Activated CD8-positive, alpha-beta T cell treated with anti-CD3 and anti-CD28 coated beads for 36 hours (primary cell): ENCODE measurements around the gene TRAPPC3. TPM values are rescaled to one million over a fixed set of nuclear protein-coding genes. Genes with fewer than 3 reads are reported as not detected.
A peak's percentile ranks its signal among the peaks of the same experiment; 100 is the strongest.

ENCODE experiments used
- ATAC-seq: fragments of 200-7000 bp; cut with Tn5 transposase; one replicate; pipeline ENCODE4 v1.10.0; 2021; ENCODE audit warnings: mild to moderate bottlenecking, moderate library complexity
- CTCF ChIA-PET: fragments of 350-600 bp; sonication (Branson Sonifier 250); formaldehyde crosslinking; loops from one replicate; lab custom pipeline; 2021; ENCODE audit warnings: antibody characterized with exemption; lab: Charles Lee
- POLR2A ChIA-PET: fragments of 350-600 bp; sonication (Branson Sonifier 250); formaldehyde crosslinking; loops from one replicate; lab custom pipeline; 2021; ENCODE audit warnings: antibody characterized with exemption; lab: Charles Lee
- DNase-seq: peaks from one replicate; pipeline ENCODE4 v3.0.0-alpha.2; 2020
- H3K27ac Mint-ChIP-seq: one replicate; pipeline ENCODE4 v1.8.0; 2021; ENCODE audit warnings: mild to moderate bottlenecking, mixed read lengths
- H3K27me3 Mint-ChIP-seq: one replicate; pipeline ENCODE4 v1.8.0; 2021; ENCODE audit warnings: mixed read lengths
- H3K36me3 Mint-ChIP-seq: one replicate; pipeline ENCODE4 v1.8.0; 2021; ENCODE audit warnings: low read depth, mixed read lengths
- H3K4me1 Mint-ChIP-seq: one replicate; pipeline ENCODE4 v1.8.0; 2021; ENCODE audit warnings: low read depth, mixed read lengths
- H3K4me3 Mint-ChIP-seq: one replicate; pipeline ENCODE4 v1.8.0; 2021; ENCODE audit warnings: mild to moderate bottlenecking, moderate library complexity, mixed read lengths
- H3K9me3 Mint-ChIP-seq: one replicate; pipeline ENCODE4 v1.8.0; 2021; ENCODE audit warnings: mixed read lengths
- CTCF ChIP-seq: fragments of 200-600 bp; IDR thresholded peaks from one replicate; pipeline ENCODE4 v1.8.0; 2022; ENCODE audit warnings: antibody characterized with exemption, mild to moderate bottlenecking
- intact Hi-C: fragments of 100-400 bp; cut with micrococcal nuclease; formaldehyde crosslinking; loops from one replicate; pipeline ENCODE4 v1.10.0; 2022
- total RNA-seq, 2 experiments: library from RNA; stranded (reverse); gene quantifications; one replicate each; pipeline ENCODE4 v1.2.3, GENCODE V29; 2021

Gene TRAPPC3
- total RNA-seq, 2 experiments from 2014 or later, result 47.9 to 48.4 TPM

GRCh38 chr1:36115200-36115669 lies 34.1 kb downstream of the TRAPPC3 start:
- ChIA-PET POLR2A (interaction anchor here (0.9 kb wide), 1 partner anchor 61 kb away, joined by 3 read pairs; no protein-coding TSS in a partner anchor), CTCF (interaction anchor here (1.8 kb wide), 1 partner anchor 19 kb away, joined by 6 read pairs; no protein-coding TSS in a partner anchor)
- no peak for TF ChIP-seq CTCF
- H3K27me3 Mint-ChIP-seq, result no peaks in the 10 kb centered on the region
- peaks cover 15% of the 10 kb centered on the region for H3K4me1 Mint-ChIP-seq
- DNase-seq (no peak), ATAC-seq (no peak)
- H3K4me3 Mint-ChIP-seq, result no peak overlapping the region
- no peaks in the 10 kb centered on the region for H3K36me3 Mint-ChIP-seq
- no peak overlapping the region for H3K27ac Mint-ChIP-seq
- no peaks in the 10 kb centered on the region for H3K9me3 Mint-ChIP-seq
- intact Hi-C loops, result no loop called here

GRCh38 chr1:36114371-36114770 lies 34.9 kb downstream of the TRAPPC3 start:
- TF ChIP-seq CTCF, result no peak
- Mint-ChIP-seq H3K36me3 (no peaks in the 10 kb centered on the region), H3K27me3 (no peaks in the 10 kb centered on the region), H3K4me1 (peaks cover 20% of the 10 kb centered on the region), H3K4me3 (no peak overlapping the region), H3K27ac (no peak overlapping the region), H3K9me3 (no peaks in the 10 kb centered on the region)
- ChIA-PET CTCF (interaction anchor here (1.8 kb wide), 1 partner anchor 20 kb away, joined by 6 read pairs; no protein-coding TSS in a partner anchor), POLR2A (no interaction called here)
- ATAC-seq (no peak), DNase-seq (no peak)
- intact Hi-C loops, result no loop called here

- peaks cover 33% of the 10 kb centered on the region for H3K4me1 Mint-ChIP-seq
- no peaks in the 10 kb centered on the region for H3K27me3 Mint-ChIP-seq
- no peak for ATAC-seq
- intact Hi-C loops, result no loop called here
- POLR2A ChIA-PET, result no interaction called here
- H3K27ac Mint-ChIP-seq, result no peak overlapping the region
- H3K9me3 Mint-ChIP-seq, result no peaks in the 10 kb centered on the region
- CTCF ChIA-PET, result interaction anchor here (2.6 kb wide), 1 partner anchor 22 kb away, joined by 7 read pairs; no protein-coding TSS in a partner anchor
- DNase-seq, result no peak
- no peak for TF ChIP-seq CTCF
- H3K4me3 Mint-ChIP-seq, result no peak overlapping the region
- H3K36me3 Mint-ChIP-seq, result no peaks in the 10 kb centered on the region
These were observed 36.5 kb downstream of the TRAPPC3 start for GRCh38 chr1:36112823-36113222.

- no peak for TF ChIP-seq CTCF
- Mint-ChIP-seq H3K36me3 (no peaks in the 10 kb centered on the region), H3K4me3 (no peak overlapping the region), H3K27ac (no peak overlapping the region), H3K4me1 (peaks cover 34% of the 10 kb centered on the region), H3K9me3 (no peaks in the 10 kb centered on the region), H3K27me3 (no peaks in the 10 kb centered on the region)
- intact Hi-C loops, result no loop called here
- ChIA-PET CTCF (interaction anchor here (1.3 to 2.6 kb wide), 2 partner anchors 11 to 23 kb away, joined by 4 to 7 read pairs; no protein-coding TSS in a partner anchor), POLR2A (interaction anchor here (0.6 kb wide), 1 partner anchor 23 kb away, joined by 5 read pairs; no protein-coding TSS in a partner anchor)
- no peak for ATAC-seq
- no peak for DNase-seq
These were observed 38.1 kb downstream of the TRAPPC3 start for GRCh38 chr1:36111151-36111550.

- peaks cover 34% of the 10 kb centered on the region for H3K4me1 Mint-ChIP-seq
- H3K9me3 Mint-ChIP-seq, result no peaks in the 10 kb centered on the region
- ATAC-seq (peak; percentile 96), DNase-seq (peak; percentile 78)
- H3K27me3 Mint-ChIP-seq, result no peaks in the 10 kb centered on the region
- no peaks in the 10 kb centered on the region for H3K36me3 Mint-ChIP-seq
- ChIA-PET CTCF (interaction anchor here (2.3 to 6.0 kb wide), 2 partner anchors 9 to 26 kb away, joined by 11 to 37 read pairs; no protein-coding TSS in a partner anchor), POLR2A (interaction anchor here (0.6 to 1.2 kb wide), 3 partner anchors 10 to 340 kb away, joined by 3 read pairs; partner anchors contain the start of gene CLSPN)
- intact Hi-C loops, result no loop called here
- TF ChIP-seq CTCF, result no peak
- H3K4me3 Mint-ChIP-seq, result no peak overlapping the region
- H3K27ac Mint-ChIP-seq, result peak overlapping the region; percentile 82
These were observed 40.1 kb downstream of the TRAPPC3 start for GRCh38 chr1:36109041-36109679.
